Measurements from ENCODE around the gene HAUS7.

The HAUS7 gene

GRCh38 chrX:153435845-153436244 is 34.5 kb downstream of the HAUS7 start:
- DNase-seq (ENCODE audit: low read depth) = no peak

- DNase-seq (ENCODE audit: low read depth) = no peak
Measured at GRCh38 chrX:153434801-153435200, 35.6 kb downstream of the HAUS7 start.

GRCh38 chrX:153433781-153434285 is 36.5 kb downstream of the HAUS7 start:
- no peak for DNase-seq (ENCODE audit: low read depth)

- no peak for DNase-seq (ENCODE audit: low read depth)
Measured at GRCh38 chrX:153433161-153433680, 37.2 kb downstream of the HAUS7 start.

- DNase-seq (ENCODE audit: low read depth) = no peak
Measured at GRCh38 chrX:153430796-153431195, 39.6 kb downstream of the HAUS7 start.

GRCh38 chrX:153426204-153426603 is 44.2 kb downstream of the HAUS7 start:
- no peak for DNase-seq (ENCODE audit: low read depth)

- DNase-seq (ENCODE audit: low read depth) = peak; percentile 55
Measured at GRCh38 chrX:153423652-153424051, 46.7 kb downstream of the HAUS7 start.

- DNase-seq (ENCODE audit: low read depth) = no peak
Measured at GRCh38 chrX:153421856-153422255, 48.5 kb downstream of the HAUS7 start.

- DNase-seq (ENCODE audit: low read depth) = no peak
Measured at GRCh38 chrX:153420851-153421599, 49.4 kb downstream of the HAUS7 start.

- no peak for DNase-seq (ENCODE audit: low read depth)
Measured at GRCh38 chrX:153417637-153418036, 52.7 kb downstream of the HAUS7 start.

GRCh38 chrX:153416781-153417450 is 53.5 kb downstream of the HAUS7 start:
- DNase-seq (ENCODE audit: low read depth) = peak; percentile 26

- peak; percentile 89 for DNase-seq (ENCODE audit: low read depth)
Measured at GRCh38 chrX:153414856-153415510, 55.4 kb downstream of the HAUS7 start.

- no peak for DNase-seq (ENCODE audit: low read depth)
Measured at GRCh38 chrX:153413731-153414130, 56.6 kb downstream of the HAUS7 start.

- DNase-seq (ENCODE audit: low read depth) = peak; percentile 12
Measured at GRCh38 chrX:153412746-153413720, 57.3 kb downstream of the HAUS7 start.

GRCh38 chrX:153411988-153412574 is 58.3 kb downstream of the HAUS7 start:
- DNase-seq (ENCODE audit: low read depth) = peak; percentile 19

GRCh38 chrX:153411255-153411987 is 59.0 kb downstream of the HAUS7 start, which contains the start of gene ZFP92:
ZFP92 (plus strand) TSS chrX:153411472; CDS start chrX:153418323, 6,851 bp downstream.
- peak; percentile 5 for DNase-seq (ENCODE audit: low read depth)

- DNase-seq (ENCODE audit: low read depth) = no peak
Measured at GRCh38 chrX:153410888-153411254, 59.5 kb downstream of the HAUS7 start.

- DNase-seq (ENCODE audit: low read depth) = peak; percentile 6
Measured at GRCh38 chrX:153410373-153410772, 60.0 kb downstream of the HAUS7 start.

GRCh38 chrX:153409414-153410101 is 60.8 kb downstream of the HAUS7 start:
- DNase-seq (ENCODE audit: low read depth) = no peak

Data from amniotic epithelial cell (primary cell).